Astrocyte (in vitro differentiated cells and primary cell): ENCODE measurements around the gene GFOD1.

ENCODE experiments used
- EZH2 ChIP-seq: IDR thresholded peaks from 2 replicates; pipeline ENCODE4 v1.6.1; 2012; ENCODE audit warnings: mild to moderate bottlenecking, low read length, inconsistent platforms; ENCODE audit not compliant: insufficient read depth
- TF ChIP-seq, protein P1 (sequence below): IDR thresholded peaks from 2 replicates; pipeline ENCODE4 v1.5.1; 2011; ENCODE audit warnings: low read depth, mild to moderate bottlenecking, inconsistent platforms, low read length, moderate library complexity; ENCODE audit not compliant: insufficient read depth

DNA sequence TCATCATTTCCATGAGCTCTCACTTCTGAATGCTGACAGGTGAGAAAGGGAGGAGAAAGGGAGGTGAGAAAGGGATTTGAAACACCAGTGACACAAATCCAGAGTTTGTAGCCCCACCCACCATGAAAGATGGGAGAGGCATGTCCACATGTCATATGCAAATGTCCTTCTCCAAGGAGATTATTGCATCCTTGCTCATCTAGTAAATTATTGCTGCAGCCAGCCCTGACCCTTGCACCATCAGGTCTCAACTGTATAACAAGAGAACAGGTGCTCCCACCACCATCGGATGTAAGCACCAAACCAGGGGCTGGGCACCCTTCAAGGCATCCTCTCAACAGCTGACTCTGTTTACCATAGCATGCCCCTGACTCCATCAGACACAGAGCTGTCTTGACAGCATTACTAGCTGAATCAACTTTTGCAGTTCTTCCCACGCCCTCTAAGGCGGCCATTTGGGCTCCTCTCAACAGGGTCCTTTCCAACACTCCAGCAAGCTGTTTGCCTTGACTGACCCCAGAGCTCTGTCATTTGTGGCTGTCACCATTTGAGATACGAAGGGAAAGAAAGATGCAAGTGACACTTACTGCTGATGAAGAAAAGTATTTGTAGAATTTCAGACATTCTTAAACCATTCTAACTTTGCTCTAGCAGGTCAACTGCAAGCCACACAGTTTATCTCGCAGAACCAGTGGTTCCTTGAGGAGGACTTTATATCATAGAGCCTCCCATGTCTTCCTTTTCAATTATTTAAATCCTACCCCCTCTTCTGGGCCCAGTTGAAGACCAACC is 14.2 kb downstream of the GFOD1 start:
- TF ChIP-seq, protein P1, sequence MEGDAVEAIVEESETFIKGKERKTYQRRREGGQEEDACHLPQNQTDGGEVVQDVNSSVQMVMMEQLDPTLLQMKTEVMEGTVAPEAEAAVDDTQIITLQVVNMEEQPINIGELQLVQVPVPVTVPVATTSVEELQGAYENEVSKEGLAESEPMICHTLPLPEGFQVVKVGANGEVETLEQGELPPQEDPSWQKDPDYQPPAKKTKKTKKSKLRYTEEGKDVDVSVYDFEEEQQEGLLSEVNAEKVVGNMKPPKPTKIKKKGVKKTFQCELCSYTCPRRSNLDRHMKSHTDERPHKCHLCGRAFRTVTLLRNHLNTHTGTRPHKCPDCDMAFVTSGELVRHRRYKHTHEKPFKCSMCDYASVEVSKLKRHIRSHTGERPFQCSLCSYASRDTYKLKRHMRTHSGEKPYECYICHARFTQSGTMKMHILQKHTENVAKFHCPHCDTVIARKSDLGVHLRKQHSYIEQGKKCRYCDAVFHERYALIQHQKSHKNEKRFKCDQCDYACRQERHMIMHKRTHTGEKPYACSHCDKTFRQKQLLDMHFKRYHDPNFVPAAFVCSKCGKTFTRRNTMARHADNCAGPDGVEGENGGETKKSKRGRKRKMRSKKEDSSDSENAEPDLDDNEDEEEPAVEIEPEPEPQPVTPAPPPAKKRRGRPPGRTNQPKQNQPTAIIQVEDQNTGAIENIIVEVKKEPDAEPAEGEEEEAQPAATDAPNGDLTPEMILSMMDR, result no peak
- no peak for TF ChIP-seq EZH2
